COLO668 (cell line): ENCODE data around the gene TMEM185A.
"Not testable (repeated sequence)": the region's sequence is repeated elsewhere in the genome, so short reads cannot be mapped to it uniquely, and the experiment has no call there.

ENCODE experiments used
- DNase-seq: peaks from one replicate; lab custom pipeline; 2025; ENCODE audit not compliant: unreplicated experiment; lab: John Stamatoyannopoulos, UW

TMEM185A gene

GRCh38 chrX:149626829-149627228 is 4.8 kb downstream of the TMEM185A start:
- DNase-seq: not testable (repeated sequence)

- DNase-seq: not testable (repeated sequence)
Observed at GRCh38 chrX:149619662-149620061, 11.9 kb downstream of the TMEM185A start.

GRCh38 chrX:149618871-149619270 is 12.7 kb downstream of the TMEM185A start:
- no peak for DNase-seq

- DNase-seq: no peak
Observed at GRCh38 chrX:149611623-149612175, 19.9 kb downstream of the TMEM185A start.

GRCh38 chrX:149610511-149610910 is 21.1 kb downstream of the TMEM185A start:
- no peak for DNase-seq

- no peak for DNase-seq
Observed at GRCh38 chrX:149607699-149608098, 23.9 kb downstream of the TMEM185A start.

- DNase-seq: not testable (repeated sequence)
Observed at GRCh38 chrX:149605248-149605885, 26.2 kb downstream of the TMEM185A start.

- not testable (repeated sequence) for DNase-seq
Observed at GRCh38 chrX:149598603-149599002, 33.0 kb downstream of the TMEM185A start.

- not testable (repeated sequence) for DNase-seq
Observed at GRCh38 chrX:149595943-149596342, 35.6 kb downstream of the TMEM185A start.

- not testable (repeated sequence) for DNase-seq
Observed at GRCh38 chrX:149595214-149595613, 36.4 kb downstream of the TMEM185A start, which contains the start of gene HSFX2. Gene HSFX2 (minus strand): TSS chrX:149595314. CDS start chrX:149594700, 614 bp downstream.

GRCh38 chrX:149590993-149591392 is 40.6 kb downstream of the TMEM185A start:
- not testable (repeated sequence) for DNase-seq

- DNase-seq: not testable (repeated sequence)
Observed at GRCh38 chrX:149587359-149587758, 44.2 kb downstream of the TMEM185A start, which contains the start of gene MAGEA9B. Gene MAGEA9B (minus strand): TSS chrX:149587459. CDS start chrX:149583179, 4,280 bp downstream.

- DNase-seq: not testable (repeated sequence)
Observed at GRCh38 chrX:149585631-149586030, 46.0 kb downstream of the TMEM185A start.

GRCh38 chrX:149573456-149573855 is 58.1 kb downstream of the TMEM185A start:
- not testable (repeated sequence) for DNase-seq

GRCh38 chrX:149572743-149573142 is 58.8 kb downstream of the TMEM185A start:
- no peak for DNase-seq

- no peak for DNase-seq
Observed at GRCh38 chrX:149571770-149572169, 59.8 kb downstream of the TMEM185A start.

- no peak for DNase-seq
Observed at GRCh38 chrX:149570668-149571067, 60.9 kb downstream of the TMEM185A start.

GRCh38 chrX:149569770-149570169 is 61.8 kb downstream of the TMEM185A start:
- no peak for DNase-seq

GRCh38 chrX:149568701-149569296 is 62.8 kb downstream of the TMEM185A start:
- DNase-seq: no peak

- DNase-seq: no peak
Observed at GRCh38 chrX:149567621-149568417, 63.8 kb downstream of the TMEM185A start.

- no peak for DNase-seq
Observed at GRCh38 chrX:149563359-149563758, 68.2 kb downstream of the TMEM185A start.
